Myocyte (in vitro differentiated cells): ENCODE measurements around the gene NABP1. TPM values are rescaled to one million over a fixed set of nuclear protein-coding genes. Genes with fewer than 3 reads are reported as not detected.
"Not testable (repeated sequence)": the region's sequence is repeated elsewhere in the genome, so short reads cannot be mapped to it uniquely, and the experiment has no call there.

ENCODE experiments used
- DNase-seq: peaks from one replicate; pipeline ENCODE4 v3.0.0-alpha.2; 2012; ENCODE audit warnings: low read depth
- polyA plus RNA-seq: library from polyadenylated mRNA; unstranded; fragments of >200 nt; gene quantifications from one replicate; pipeline ENCODE4 v1.2.1, GENCODE V29; 2012; ENCODE audit warnings: missing spikeins
- total RNA-seq: library from RNA; depleted of rRNA; stranded (reverse); fragments of >200 nt; gene quantifications from 2 replicates; pipeline ENCODE4 v1.2.3, GENCODE V29; 2014

Gene NABP1, protein sequence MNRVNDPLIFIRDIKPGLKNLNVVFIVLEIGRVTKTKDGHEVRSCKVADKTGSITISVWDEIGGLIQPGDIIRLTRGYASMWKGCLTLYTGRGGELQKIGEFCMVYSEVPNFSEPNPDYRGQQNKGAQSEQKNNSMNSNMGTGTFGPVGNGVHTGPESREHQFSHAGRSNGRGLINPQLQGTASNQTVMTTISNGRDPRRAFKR
- total RNA-seq: 30.8 and 46.9 TPM in 2 replicates
- polyA plus RNA-seq: 35.4 TPM

DNA sequence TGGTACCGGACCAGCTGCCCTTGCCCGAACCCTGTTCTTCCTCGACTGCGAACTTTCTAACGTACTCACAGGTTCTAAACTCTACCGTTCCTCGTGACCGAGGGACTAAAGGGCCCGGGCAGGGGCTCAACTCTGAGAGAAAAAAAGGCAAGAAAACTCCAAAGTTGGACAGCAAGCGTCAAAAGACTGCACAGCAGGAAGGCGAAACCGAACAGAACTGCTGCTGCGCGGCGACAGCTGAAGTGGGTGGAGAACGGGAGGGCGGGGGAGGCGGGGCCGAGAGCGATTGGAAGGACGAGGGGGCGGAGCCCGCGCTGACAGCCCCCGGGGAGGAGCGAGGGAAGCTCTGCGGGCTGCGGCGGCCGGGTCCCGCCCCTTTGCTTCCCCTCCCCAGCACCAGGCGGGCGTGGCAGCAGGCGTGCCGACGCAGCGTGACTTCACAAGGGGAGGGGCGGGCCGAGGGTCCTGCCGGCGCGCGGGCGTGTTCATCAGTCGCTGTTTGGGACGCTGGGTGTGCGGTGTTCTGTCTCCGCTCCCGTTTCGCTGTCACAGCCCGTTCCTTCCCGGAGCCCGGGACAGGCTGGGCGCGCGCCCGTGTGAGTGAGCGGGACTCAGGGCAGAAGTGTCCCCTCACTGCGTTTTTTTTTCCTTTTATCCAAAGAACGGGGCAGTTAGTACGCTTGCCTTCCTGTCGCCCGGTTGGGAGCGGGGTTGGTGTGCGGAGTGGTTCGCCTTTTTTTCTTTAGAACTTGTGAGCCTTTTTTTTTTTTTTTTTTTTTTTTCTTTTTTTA, at the start of gene NABP1:
Gene NABP1, plus strand, starts transcription at position 491 of the 791 bp plus-strand sequence. CDS start 479 bp downstream, outside the sequence.
- peak; percentile 97 for DNase-seq

GRCh38 chr2:191629001-191629453, 48.9 kb upstream of the NABP1 start:
- DNase-seq: no peak

- no peak for DNase-seq
These were observed 47.8 kb upstream of the NABP1 start for GRCh38 chr2:191629976-191630712.

DNA sequence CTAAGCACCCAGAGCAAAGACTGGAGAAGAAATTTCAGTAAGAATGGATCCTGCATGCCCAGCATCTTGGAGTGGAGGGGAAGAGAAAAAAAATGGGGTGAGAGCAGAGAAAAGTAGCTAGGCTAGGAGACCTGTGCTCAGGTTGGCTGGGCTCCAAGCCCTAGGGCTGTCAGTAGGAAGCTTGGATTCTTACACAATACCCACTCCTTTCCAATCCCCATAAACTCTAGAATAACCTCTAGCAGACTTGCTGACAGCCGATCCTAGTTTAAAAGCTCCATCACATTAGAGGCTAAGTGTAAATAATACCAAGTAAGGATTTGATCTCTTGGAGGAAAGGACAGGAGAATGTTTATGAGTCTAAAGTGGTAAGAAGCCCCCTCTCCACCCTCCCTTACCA, 46.2 kb upstream of the NABP1 start:
- DNase-seq: no peak

DNA sequence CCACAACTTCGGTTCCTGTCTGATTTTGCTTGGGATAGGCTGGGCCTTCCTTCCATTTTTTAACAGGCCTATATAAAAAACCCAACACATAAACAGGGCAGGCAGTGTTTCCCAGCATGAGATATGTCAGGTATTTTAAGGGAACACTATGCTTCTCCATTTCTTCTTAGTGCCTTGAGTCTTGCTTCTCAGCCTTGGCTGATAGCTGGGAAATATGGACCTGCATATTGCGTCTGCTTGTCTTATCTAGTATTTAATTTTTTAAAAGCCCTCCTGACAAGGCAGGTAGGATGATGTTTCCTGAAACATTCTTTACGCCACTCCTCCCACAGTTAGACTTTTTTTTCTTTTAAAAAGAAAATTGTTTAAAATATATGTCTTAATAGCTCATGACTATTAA, 45.5 kb upstream of the NABP1 start:
- DNase-seq: no peak

- DNase-seq: no peak
These were observed 43.1 kb upstream of the NABP1 start for GRCh38 chr2:191634791-191635190.

- peak; percentile 77 for DNase-seq
These were observed 42.4 kb upstream of the NABP1 start for GRCh38 chr2:191635333-191636234.

DNA sequence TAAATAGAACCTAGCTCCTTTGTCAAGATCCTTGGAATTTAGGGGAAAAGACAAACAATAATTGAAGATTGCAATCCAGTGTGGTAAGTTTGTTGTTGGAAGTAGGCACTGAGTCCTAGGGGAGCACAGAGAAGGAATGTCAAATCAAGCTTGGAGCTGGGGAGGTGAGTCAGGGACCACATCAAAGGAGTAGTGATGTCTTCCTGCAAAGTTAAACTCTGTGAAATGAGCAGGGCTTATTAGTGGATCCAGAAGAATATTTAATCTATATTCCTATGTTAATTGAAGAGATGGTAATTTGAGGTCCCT, 41.7 kb upstream of the NABP1 start:
- peak; percentile 71 for DNase-seq

- DNase-seq: no peak
These were observed 41.4 kb upstream of the NABP1 start for GRCh38 chr2:191636586-191636985.

GRCh38 chr2:191637182-191638078, 40.5 kb upstream of the NABP1 start:
- peak; percentile 61 for DNase-seq

DNA sequence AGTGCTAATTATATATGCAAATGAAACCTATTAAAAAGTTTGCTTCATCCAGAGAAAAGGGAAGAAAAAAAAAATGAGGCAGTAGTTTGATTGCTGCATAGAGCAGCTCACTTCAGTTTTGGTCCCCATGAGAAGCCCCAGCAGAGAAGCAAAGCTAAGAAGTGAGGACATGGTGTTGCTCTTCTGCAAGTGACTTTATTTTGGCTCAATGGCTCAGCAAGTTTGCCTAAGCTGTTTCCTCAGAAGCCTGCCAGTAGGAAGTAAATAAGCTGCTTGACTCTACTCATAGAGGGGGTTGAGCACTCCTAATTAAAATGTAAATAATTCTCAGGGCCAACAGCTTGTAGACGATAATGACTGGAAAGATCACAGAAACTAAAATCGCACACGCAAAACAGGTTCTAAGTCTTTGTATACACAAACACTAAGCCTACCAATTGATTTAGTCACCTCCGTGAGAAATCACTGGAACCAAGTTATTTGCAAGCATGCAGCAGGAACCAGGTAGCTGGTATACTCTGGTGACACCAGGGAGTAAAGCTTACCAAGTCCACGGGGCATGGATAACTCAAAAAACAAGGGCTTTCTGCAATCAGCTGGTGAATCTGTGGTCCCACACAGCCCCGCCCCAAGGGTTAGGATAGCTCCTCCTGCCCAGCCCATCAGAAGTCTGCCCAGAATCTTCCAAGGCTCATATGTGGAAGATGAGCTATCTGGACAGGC, 39.7 kb upstream of the NABP1 start:
- peak; percentile 55 for DNase-seq

DNA sequence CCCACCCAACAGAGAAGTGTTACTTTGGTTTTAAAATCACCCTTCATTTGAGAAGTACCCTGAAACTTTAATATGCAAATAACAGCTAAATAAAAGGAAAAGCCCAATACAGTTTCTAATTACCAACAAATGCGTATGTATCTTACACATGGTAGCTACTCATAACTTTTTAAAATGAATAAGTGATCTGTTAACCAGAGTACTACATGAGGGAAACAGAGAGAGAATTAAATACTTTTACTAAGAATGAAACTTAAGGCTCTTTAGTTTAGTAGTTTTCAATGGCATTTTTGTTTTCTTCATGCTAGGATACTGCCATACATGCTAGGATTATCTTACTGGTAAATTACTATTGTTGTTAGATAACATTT, 39.1 kb upstream of the NABP1 start:
- no peak for DNase-seq

DNA sequence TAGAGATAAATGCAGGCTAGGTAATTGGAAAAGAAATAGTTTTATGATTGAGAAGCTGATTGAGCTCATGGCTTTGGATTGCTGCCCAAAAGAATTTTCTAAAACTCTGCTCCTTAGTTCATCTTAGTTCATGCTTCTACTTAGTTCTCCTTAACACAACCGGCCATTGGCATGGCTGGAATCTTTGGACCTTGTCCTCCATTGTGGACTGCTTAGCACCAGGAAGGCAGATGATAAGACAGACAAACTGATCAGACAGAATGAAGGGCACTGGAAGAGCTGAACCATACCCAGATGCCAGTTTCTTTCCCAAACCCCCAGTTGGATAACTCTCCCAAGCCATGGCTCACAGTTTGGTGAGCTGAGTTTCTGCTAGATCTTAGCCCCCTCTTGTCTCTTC, 36.3 kb upstream of the NABP1 start:
- no peak for DNase-seq

DNA sequence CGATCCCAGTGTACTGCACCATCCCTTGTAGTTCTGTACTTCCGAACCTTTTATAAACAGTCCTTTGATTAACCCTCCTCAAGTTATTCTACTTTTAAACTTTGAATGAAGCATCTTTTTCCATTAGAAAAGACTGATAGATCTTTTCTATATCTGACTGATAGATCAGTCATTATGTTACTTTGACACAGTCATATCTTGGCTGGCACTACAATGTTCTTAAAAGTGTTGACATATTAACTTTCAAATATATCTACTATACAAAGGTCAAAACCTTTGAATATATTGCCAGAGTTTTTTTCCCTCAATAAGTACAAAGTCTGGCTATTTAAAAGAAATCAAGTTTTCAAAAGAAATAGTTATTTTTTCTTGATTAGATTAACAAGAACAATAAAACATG, 35.4 kb upstream of the NABP1 start:
- no peak for DNase-seq

DNA sequence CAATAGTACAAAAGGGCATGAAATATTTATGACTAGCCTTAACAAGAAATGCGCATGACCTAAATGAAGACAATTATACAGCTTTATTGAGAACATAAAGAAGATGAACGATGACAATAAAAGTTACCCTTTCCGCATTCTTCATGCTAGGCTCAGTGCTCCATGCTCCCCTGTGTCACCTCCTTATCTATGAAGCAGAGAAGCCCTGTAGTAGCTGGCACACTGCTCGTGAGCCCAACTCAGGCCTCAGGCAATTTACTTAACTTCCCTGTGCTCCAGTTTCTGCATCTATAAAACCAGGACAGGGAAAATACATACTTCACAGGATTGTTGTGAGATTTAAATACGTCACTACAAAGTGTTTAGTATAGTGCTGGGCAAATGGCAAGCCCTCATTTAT, 34.5 kb upstream of the NABP1 start:
- no peak for DNase-seq

DNA sequence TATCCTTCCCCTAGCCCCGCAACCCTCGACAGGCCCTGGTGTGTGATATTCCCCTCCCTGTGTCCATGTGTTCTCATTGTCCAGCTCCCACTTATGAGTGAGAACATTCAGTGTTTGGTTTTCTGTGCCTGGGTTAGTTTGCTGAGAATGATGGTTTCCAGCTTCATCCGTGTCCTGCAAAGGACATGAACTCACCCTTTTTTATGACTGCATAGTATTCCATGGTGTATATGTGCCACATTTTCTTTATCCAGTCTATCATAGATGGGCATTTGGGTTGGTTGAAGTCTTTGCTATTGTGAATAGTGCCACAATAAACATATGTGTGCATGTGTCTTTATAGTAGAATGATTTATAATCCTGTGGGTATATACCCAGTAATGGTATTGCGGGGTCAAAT, 33.3 kb upstream of the NABP1 start:
- DNase-seq: not testable (repeated sequence)

DNA sequence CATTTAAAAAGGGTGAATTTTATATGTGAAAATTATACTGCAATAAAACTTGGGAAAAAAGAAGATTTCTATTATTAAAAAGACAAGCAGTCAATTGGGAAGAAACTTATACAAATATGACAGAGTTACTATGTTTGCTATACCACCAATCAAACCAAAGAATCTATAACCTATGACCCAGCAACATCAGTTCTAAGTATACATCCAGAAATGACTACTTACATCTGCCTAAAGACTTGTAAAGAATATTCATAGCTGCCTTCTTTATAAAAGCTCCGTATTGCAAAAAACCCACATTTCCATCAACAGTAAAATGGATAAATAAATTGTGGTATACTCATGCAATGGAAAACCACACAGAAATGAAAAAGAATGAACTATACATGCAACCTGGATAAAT, 32.9 kb upstream of the NABP1 start:
- no peak for DNase-seq

GRCh38 chr2:191645434-191646162, 32.3 kb upstream of the NABP1 start:
- no peak for DNase-seq
